ENCODE measurements around the gene MYO7B. TPM values are rescaled to one million over a fixed set of nuclear protein-coding genes. Genes with fewer than 3 reads are reported as not detected.
A peak's percentile ranks its signal among the peaks of the same experiment; 100 is the strongest.

MYO7B gene
- total and polyA plus RNA-seq, 7 donors = 0.28 to 0.61 (median 0.49) TPM

GRCh38 chr2:127579231-127579630, 43.7 kb downstream of the MYO7B start:
- Histone ChIP-seq H3K27me3 (ENCODE audit: insufficient read depth in 3 of 3, low read length in 2 of 3) (no peaks in the 10 kb centered on the region), H3K4me3 (no peak overlapping the region), H3K27ac (no peak overlapping the region), H3K4me1 (peaks cover 14% of the 10 kb centered on the region), H3K36me3 (ENCODE audit: insufficient read depth in 1 of 2, low read depth in 1 of 2) (no peaks in the 10 kb centered on the region), H3K9me3 (no peaks in the 10 kb centered on the region)
- no peak for DNase-seq
- TF ChIP-seq CTCF (IDR thresholded peaks at IDR 0.05) = no peak
- intact Hi-C loops (cut with DNase I) = no loop called here
- WGBS, 3 donors = 94 to 97% (median 95%) methylated on average over 4 of the region's 4 CpGs
- no peak for ATAC-seq

- no peak overlapping the region for H3K27ac ChIP-seq
- H3K4me1 ChIP-seq = peaks cover 13% of the 10 kb centered on the region
- no peak for ATAC-seq
- intact Hi-C loops (cut with DNase I) = no loop called here
- DNase-seq = no peak
- H3K4me3 ChIP-seq = no peak overlapping the region
- H3K9me3 ChIP-seq = no peaks in the 10 kb centered on the region
- no peaks in the 10 kb centered on the region for H3K27me3 ChIP-seq (ENCODE audit: insufficient read depth in 3 of 3, low read length in 2 of 3)
- WGBS, 3 donors = 76 to 83% (median 76%) methylated on average over 24 of the region's 24 CpGs
- no peaks in the 10 kb centered on the region for H3K36me3 ChIP-seq (ENCODE audit: insufficient read depth in 1 of 2, low read depth in 1 of 2)
- TF ChIP-seq CTCF (IDR thresholded peaks at IDR 0.05) = no peak
These were observed 44.9 kb downstream of the MYO7B start for GRCh38 chr2:127580167-127581049.

- Histone ChIP-seq H3K4me1 (peaks cover 8% of the 10 kb centered on the region), H3K9me3 (no peaks in the 10 kb centered on the region), H3K27ac (no peak overlapping the region), H3K27me3 (ENCODE audit: insufficient read depth in 3 of 3, low read length in 2 of 3) (no peaks in the 10 kb centered on the region), H3K4me3 (no peak overlapping the region), H3K36me3 (ENCODE audit: insufficient read depth in 1 of 2, low read depth in 1 of 2) (no peaks in the 10 kb centered on the region)
- ATAC-seq (no peak), DNase-seq (no peak)
- intact Hi-C loops (cut with DNase I) = no loop called here
- 90 to 94% (median 92%) methylated on average over 4 of the region's 4 CpGs for WGBS, 3 donors
- TF ChIP-seq CTCF (IDR thresholded peaks at IDR 0.05) = no peak
These were observed 45.5 kb downstream of the MYO7B start for GRCh38 chr2:127581050-127581345.

- intact Hi-C loops (cut with DNase I) = no loop called here
- Histone ChIP-seq H3K36me3 (ENCODE audit: insufficient read depth in 1 of 2, low read depth in 1 of 2) (no peaks in the 10 kb centered on the region), H3K27me3 (ENCODE audit: insufficient read depth in 3 of 3, low read length in 2 of 3) (no peaks in the 10 kb centered on the region), H3K4me1 (peaks cover 3% of the 10 kb centered on the region), H3K27ac (no peak overlapping the region), H3K4me3 (no peak overlapping the region), H3K9me3 (no peaks in the 10 kb centered on the region)
- TF ChIP-seq CTCF (IDR thresholded peaks at IDR 0.05) = no peak
- DNase-seq (peak in 1 of 2 donors; percentile 38), ATAC-seq (no peak)
- WGBS, 3 donors = 92 to 94% (median 93%) methylated on average over 21 of the region's 21 CpGs
These were observed 46.3 kb downstream of the MYO7B start for GRCh38 chr2:127581516-127582490.

All from psoas muscle (tissue), 8 donors.